IPS-11a (cell line): Measurements from ENCODE around the gene CDH23.

Experiments used
- H3K4me3 ChIP-seq: one replicate; pipeline ENCODE4 v1.5.1; 2013; ENCODE audit warnings: low read depth, low read length, control low read depth

Gene CDH23

DNA sequence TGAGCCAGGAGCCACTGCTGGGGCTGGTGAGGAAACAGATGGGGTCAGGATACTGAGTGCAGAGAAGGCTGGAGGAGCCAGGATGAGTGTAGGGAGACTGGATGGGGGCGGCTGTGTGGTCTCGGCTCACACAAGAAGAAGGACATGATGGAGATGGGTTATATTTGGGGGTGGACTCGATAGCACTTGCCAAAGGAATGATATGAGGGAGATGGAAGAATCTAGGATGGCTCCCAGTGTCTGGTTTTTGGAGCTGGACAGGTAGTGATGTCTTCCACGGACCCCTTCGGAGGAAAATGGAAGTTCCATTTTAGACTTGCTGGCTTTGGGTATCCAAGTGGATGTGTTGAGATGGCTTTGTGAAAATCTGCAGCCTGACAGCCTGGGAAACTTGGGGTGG lies 83.9 kb downstream of the CDH23 start:
- H3K4me3 ChIP-seq = no peak overlapping the region

DNA sequence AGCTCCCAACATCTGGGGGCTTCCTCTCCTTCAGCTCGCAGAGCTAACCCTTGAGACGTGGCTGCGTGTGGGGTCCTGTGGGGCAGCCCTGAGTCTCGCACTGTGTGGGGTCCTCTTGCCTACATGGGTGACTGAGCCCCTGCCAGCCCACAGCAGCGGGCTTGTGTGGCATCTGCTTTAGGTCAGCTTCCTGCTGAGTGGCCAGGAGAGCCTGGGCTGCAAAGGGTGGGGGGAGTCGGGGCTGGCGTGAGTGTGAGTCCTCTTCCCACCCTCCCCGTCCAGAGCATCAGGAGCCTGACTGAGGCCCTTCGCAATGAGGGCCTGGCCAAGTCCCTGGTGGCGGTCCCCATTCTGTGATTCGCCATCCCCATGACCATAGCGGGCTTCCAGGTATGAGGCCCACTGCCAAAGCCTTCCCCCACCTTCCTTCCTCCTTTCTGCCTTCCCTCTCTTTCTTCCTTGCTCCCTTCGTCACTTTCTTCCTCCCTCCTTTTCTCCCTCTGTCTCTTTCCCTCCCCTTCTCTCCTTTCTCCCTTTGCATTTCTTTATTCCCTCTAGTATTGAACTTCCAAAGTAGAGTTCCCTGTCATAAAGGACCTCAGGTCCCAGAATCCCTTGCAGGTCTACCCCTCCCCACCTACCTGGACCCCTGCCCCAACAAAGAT lies 85.2 kb downstream of the CDH23 start:
- H3K4me3 ChIP-seq = no peak overlapping the region

DNA sequence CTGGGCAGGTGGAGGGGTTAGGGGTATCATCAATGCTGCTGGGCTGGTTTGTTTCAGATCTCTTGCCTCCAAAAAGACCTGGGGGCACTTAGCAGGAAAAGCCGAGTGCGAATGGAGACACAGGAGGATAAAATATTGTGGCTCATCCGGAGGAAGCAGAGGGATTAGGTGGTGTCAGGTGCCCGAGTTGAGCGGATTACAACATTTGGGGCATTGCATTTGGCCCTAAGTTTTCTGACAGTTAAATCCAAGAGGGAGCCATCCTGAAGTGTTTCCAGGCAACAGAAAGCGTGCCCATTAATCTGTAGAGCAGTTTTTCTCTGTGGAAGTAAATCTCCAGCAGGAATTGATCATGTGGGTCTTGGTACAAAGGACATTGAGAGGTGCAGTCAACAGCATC lies 85.9 kb downstream of the CDH23 start:
- no peak overlapping the region for H3K4me3 ChIP-seq

GRCh38 chr10:71483135-71483534 lies 86.4 kb downstream of the CDH23 start:
- no peak overlapping the region for H3K4me3 ChIP-seq

DNA sequence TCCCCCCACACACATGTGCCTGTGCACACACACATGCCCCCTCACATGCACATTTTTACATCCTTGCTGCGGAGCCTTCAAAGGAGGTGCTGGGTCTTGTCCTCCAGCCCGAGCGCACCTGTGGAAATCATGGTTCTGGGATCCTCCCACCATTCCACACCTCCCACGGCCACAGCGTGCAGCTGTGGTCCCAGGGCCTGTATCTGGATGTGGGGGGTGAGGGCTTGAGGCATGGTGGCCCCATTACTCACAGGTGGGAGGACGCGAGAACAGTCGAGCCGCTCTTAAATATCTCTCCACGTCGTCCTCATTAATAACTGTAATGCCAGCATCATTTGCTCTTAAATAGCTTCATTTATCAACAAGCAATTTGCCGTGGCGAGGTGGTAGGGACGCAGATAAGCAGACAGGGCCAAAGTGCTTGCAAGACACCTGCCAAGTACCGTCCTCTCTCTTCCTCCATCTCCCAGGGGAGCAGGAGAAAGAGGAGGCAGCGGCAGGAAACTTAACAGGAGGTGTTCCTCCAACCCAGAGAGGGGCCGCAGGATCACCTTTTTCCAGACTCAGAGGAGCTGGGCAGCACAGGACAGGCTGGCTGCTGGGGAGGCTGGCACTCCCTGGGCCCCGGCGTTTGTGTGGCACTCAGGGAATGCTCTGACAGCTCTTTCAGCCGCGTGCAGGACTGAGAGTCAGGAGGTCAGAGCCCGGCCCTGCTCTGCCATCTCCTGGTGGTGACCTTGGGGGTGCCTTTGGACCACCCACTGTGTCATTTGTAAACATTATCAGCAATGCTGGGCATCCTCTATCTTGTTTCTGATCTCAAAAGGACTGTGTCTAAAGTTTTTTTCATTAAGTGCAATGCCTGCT lies 87.4 kb downstream of the CDH23 start:
- H3K4me3 ChIP-seq = no peak overlapping the region

DNA sequence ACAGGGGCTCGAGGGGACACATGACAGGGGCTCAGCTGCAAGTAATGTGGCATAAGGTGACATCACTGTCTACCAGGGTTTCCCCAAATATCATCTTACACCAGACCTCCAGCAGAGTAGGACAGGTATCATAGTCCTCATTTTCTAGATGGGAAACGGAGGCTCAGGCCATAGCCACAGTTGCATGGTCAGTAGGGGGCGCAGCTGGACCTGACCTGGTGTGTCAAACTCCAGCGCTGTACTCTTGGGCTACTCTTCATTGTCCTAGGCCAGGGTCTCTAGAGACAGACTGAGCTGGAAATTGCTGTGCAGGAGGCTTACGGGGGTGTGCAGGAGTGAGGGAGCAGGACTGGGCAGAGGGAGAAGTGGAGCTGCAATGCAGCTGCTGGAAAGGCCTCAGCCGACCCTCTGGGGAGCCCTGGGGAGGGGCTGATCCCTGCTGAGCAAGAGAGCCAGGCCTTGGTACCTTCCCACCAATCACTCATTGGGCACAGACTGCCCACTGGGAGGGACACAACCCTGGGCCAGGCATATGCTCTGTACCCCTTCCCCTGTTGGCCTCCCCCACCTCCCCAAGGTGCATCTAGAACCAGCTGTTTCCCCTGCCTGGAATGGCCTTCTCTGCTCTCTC lies 89.9 kb downstream of the CDH23 start:
- H3K4me3 ChIP-seq = no peak overlapping the region

- H3K4me3 ChIP-seq = no peak overlapping the region
These were observed 91.0 kb downstream of the CDH23 start for GRCh38 chr10:71487726-71488125.

GRCh38 chr10:71489077-71489476 lies 92.4 kb downstream of the CDH23 start:
- H3K4me3 ChIP-seq = no peak overlapping the region

DNA sequence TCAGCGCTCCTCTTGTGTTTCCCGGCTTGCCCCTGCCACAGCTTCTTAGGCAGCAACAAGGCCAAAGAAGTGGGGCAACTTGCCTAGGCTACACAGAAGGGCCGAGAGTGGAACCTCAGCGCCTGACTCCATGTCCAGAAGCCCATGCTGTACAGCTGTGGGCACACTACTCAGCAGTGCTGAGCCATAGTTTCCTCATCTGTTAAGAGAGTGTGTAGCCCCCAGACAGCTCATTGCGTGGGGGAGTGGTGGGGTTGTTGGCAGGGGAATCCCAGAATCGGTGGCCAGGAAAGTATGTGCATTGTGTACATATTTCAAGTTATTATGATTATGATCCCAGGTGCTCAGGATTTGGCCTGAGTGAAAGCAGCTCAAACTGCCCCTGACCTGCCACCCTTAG lies 96.2 kb downstream of the CDH23 start:
- H3K4me3 ChIP-seq = no peak overlapping the region

DNA sequence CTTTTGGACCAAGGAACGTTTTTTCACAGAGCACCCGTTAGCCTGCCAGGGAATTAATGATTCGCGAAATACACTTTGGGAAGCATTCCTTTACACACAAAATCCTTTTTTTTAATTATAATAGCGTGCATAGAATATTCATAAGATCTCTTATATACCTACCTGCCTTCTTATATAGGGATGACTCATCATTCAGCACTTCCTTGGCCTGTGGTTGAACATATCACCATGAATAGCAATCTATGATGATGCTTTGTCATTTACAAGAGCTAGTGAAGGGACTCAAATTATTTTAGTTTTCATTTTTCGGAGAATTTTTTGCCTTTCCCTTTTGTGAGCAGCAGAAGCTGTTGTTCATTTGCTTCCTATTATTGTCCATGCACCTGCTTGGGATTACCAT lies 97.0 kb downstream of the CDH23 start:
- no peak overlapping the region for H3K4me3 ChIP-seq

GRCh38 chr10:71494476-71494875 lies 97.8 kb downstream of the CDH23 start:
- H3K4me3 ChIP-seq = no peak overlapping the region

- H3K4me3 ChIP-seq = no peak overlapping the region
These were observed 98.3 kb downstream of the CDH23 start for GRCh38 chr10:71494980-71495381.

GRCh38 chr10:71496927-71497762 lies 100.4 kb downstream of the CDH23 start:
- no peak overlapping the region for H3K4me3 ChIP-seq

DNA sequence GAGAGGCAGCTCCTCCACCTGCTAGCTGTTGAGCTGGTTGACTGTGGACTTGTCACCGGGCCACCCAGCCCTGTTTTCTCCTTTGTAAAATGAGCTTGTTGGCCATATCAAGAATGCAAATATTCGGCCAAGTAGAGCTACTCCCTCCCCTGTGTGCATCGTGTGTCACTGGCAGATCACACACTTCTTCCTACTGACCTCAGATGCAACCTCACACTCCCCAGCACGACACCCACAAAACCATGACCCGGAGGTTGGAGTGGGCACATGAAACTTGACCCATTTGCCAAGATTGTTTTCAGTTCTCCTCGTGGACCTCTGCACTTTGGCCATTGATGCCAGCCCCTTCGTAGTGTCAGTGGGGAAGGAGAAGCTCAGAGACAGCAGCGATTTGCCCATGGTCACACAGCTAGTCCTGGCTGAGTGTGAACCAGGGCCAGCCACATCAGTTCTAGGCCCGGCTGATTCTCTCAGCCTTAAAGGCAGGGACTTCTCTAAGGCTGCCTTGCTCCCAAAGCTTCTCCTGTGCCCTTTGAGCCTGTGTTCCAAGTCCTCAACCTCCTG lies 101.1 kb downstream of the CDH23 start:
- no peak overlapping the region for H3K4me3 ChIP-seq

DNA sequence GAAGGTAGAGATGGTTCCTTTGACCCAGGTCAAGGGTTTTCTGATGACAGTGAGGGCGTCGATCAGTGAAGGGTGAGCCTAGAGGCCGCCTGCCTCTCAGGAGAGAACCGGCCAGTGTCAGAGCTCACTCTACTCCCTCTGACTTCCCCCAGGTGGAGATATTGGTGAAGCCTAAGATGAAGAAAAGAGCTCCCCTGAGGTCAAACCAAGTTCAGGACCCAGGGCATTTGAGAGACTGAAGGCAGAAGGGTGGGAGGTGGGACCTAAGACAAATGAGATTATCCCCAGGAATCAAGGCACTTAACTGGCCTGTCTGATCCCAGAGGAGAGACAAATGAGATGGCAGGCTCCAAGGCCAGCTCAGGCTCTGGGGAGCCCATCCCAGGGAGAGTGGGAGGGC lies 104.7 kb downstream of the CDH23 start:
- H3K4me3 ChIP-seq = no peak overlapping the region

DNA sequence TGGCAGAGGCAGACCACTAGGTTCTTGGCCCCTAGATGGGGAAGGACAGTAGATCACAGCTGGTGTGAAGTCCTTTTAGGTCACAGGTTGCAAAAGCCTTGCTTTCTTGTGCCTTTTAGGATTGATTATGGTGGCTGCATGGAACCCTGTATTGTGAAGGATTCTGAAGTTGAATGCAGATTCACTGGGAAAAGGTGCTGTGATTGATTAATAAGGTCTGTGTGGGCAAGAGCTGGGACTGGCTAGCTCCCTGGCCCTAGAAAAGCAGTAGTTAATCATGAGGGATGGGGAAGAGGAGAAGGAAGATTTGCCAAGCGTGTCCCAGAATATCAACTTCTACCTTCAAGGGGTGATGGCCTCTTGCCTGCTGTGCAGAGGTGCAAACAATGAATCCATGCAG lies 105.5 kb downstream of the CDH23 start:
- no peak overlapping the region for H3K4me3 ChIP-seq

DNA sequence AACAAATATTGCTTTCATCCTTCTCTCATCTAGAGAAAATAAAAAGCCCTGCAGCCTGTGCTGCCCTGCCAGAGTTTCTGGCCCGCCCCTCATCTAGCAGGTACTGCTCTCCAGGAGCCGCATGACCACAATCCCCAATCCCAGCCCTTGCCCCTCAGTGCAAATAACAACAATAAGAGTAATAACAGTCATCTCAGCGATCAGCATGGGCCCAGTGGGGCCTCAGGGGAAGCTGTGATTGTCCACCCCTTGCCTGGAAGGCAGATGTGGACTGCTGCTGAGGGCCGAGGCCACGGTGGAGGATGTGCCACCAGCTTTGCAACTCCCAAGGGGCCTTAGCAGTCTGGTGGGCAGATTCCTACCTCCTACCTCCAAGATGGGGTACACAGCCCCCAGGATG lies 106.1 kb downstream of the CDH23 start:
- H3K4me3 ChIP-seq = no peak overlapping the region

GRCh38 chr10:71504168-71504567 lies 107.4 kb downstream of the CDH23 start:
- no peak overlapping the region for H3K4me3 ChIP-seq

DNA sequence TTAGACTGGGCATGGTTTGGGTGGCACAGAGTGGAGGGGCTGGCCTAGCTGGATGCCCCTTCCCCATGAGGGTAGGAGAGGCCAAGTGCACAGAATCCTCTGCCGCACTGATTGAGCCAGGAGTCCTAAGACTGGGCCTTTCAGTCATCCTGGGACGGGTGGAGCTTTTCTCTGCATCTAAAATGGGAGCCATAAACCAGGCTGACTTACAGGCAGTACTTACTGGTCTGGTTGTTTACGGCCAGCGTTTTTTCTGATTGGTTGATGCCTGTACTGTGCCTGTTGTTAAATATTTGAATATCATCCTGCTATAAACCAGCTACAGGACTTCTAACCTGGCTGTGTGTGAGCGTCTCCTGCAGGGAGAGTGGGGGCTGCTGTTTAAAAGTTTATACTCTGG lies 107.8 kb downstream of the CDH23 start:
- no peak overlapping the region for H3K4me3 ChIP-seq

GRCh38 chr10:71505862-71506261 lies 109.1 kb downstream of the CDH23 start:
- H3K4me3 ChIP-seq = no peak overlapping the region

DNA sequence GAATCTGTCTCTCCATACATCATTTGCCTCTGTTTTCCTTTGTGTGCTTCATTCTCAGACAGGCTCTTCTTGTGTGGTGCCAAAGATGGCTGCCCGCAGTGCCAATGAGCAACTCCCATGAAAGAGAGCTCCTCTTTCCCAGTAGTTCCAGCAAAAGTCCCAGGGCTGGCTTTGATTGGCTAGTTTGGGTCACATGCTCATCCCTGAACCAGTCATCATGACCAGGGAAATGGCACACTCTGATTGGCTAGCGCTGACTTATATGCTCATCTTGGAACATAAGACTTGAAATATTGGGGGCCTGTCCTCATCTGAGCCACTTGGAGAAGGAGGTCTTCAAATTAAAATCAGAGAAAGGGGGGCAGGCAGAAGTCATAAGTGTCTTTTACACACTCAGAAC lies 112.7 kb downstream of the CDH23 start:
- no peak overlapping the region for H3K4me3 ChIP-seq
